Gastrocnemius medialis (tissue), 4 donors: Measurements from ENCODE around the gene PLB1. TPM values are rescaled to one million over a fixed set of nuclear protein-coding genes. Genes with fewer than 3 reads are reported as not detected.

Source experiments
- ATAC-seq, 2 donors: fragments of 150-250 bp; one replicate each; pipeline ENCODE4 v1.9.1; 2016
- DNase-seq, 2 donors: peaks; one replicate each; pipeline ENCODE4 v3.0.0-alpha.2; 2019
- H3K27ac ChIP-seq, 4 donors: fragments of 200-600 bp; sonication (generic); 1 replicate in 1 of 4; 2 replicates in 3 of 4; pipeline ENCODE4 v1.5.1; 2016 to 2018; ENCODE audit warnings: mild to moderate bottlenecking in 2 of 4, moderate library complexity in 1 of 4
- H3K27me3 ChIP-seq, 3 donors: fragments of 200-600 bp; sonication (generic) in 2 of 3; 1 replicate in 1 of 3; 2 replicates in 2 of 3; pipeline versions ENCODE4 v1.5.1 to v1.6.0; 2016 to 2019; ENCODE audit warnings: mild to moderate bottlenecking in 1 of 3, moderate library complexity in 1 of 3
- H3K36me3 ChIP-seq, 2 donors: fragments of 200-600 bp; sonication (generic) in 1 of 2; one replicate each; pipeline ENCODE4 v1.5.1; 2017 to 2018
- H3K4me1 ChIP-seq, 2 donors: fragments of 200-600 bp; sonication (generic) in 1 of 2; one replicate each; pipeline ENCODE4 v1.5.1; 2016 to 2017; ENCODE audit warnings: mild to moderate bottlenecking in 2 of 2
- H3K4me3 ChIP-seq, 4 donors: fragments of 200-600 bp; sonication (generic) in 3 of 4; 1 replicate in 1 of 4; 2 replicates in 3 of 4; pipeline ENCODE4 v1.5.1; 2016 to 2019; ENCODE audit warnings: mild to moderate bottlenecking in 2 of 4
- H3K9me3 ChIP-seq, 3 donors: fragments of 200-600 bp; sonication (generic) in 2 of 3; 1 replicate in 1 of 3; 2 replicates in 2 of 3; pipeline ENCODE4 v1.5.1; 2016 to 2019
- POLR2A ChIP-seq, 2 donors: fragments of 450-650 bp; IDR thresholded peaks; one replicate each; pipeline ENCODE4 v1.6.1; 2017; ENCODE audit warnings: antibody characterized with exemption in 2 of 2, mild to moderate bottlenecking in 2 of 2, moderate library complexity in 2 of 2
- in situ Hi-C, 4 donors: fragments of 200-750 bp; cut with MboI; loops; one replicate each; pipeline versions ENCODE4 v1.15.0 to v1.8.0; 2017; ENCODE audit warnings: low sequenced_read_pairs in 4 of 4
- intact Hi-C: fragments of 100-400 bp; cut with DNase I; formaldehyde crosslinking; loops from one replicate; pipeline ENCODE4 v1.15.1; 2023; ENCODE audit warnings: low total_unique reads
- total RNA-seq, 4 donors: library from RNA; depleted of rRNA; stranded (reverse); fragments of >200 nt; gene quantifications; one replicate each; pipeline versions ENCODE4 v1.1.0 to v1.2.3, GENCODE V29; 2016
- TF ChIP-seq, protein P1 (sequence below), 5 experiments: fragments of 450-650 bp in 3 of 5; fragments of 200-600 bp in 2 of 5; sonication (generic) in 2 of 5; IDR thresholded peaks in 4 of 5; conservative IDR thresholded peaks in 1 of 5; 1 replicate in 4 of 5; 2 replicates in 1 of 5; pipeline ENCODE4 v1.5.1; 2016 to 2019; ENCODE audit warnings: antibody characterized with exemption in 5 of 5, mild to moderate bottlenecking in 3 of 5, moderate library complexity in 3 of 5

The PLB1 gene
- total RNA-seq, 4 donors from 2014 or later, result 1.2 to 4.3 (median 2.8) TPM

DNA sequence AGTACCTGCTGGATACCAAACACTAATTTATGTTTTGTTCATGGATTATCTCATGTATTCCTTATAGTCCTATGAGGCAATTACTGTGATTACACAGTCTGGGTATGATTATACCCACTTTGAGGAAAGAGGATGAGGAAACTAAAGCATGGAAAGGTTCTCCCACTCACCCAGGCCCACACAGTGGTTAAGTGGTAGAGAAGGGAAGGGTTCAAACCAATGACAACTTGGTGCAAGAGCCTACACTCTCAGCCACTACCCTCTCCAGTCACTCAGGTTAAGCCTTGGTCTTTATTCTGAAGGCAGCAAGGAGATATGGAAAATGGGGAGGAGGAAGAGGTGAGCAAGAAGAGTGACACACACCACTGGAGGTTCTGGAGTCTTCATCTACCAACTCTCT lies 191.3 kb downstream of the PLB1 start:
- H3K4me3 ChIP-seq, result no peak overlapping the region
- TF ChIP-seq, protein P1, sequence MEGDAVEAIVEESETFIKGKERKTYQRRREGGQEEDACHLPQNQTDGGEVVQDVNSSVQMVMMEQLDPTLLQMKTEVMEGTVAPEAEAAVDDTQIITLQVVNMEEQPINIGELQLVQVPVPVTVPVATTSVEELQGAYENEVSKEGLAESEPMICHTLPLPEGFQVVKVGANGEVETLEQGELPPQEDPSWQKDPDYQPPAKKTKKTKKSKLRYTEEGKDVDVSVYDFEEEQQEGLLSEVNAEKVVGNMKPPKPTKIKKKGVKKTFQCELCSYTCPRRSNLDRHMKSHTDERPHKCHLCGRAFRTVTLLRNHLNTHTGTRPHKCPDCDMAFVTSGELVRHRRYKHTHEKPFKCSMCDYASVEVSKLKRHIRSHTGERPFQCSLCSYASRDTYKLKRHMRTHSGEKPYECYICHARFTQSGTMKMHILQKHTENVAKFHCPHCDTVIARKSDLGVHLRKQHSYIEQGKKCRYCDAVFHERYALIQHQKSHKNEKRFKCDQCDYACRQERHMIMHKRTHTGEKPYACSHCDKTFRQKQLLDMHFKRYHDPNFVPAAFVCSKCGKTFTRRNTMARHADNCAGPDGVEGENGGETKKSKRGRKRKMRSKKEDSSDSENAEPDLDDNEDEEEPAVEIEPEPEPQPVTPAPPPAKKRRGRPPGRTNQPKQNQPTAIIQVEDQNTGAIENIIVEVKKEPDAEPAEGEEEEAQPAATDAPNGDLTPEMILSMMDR (IDR thresholded peaks at IDR 0.05 in 4 of 5, conservative IDR thresholded peaks at IDR 0.05 in 1 of 5), result no peak
- TF ChIP-seq POLR2A (IDR thresholded peaks at IDR 0.05), result no peak
- no peak overlapping the region for H3K27ac ChIP-seq
- no peaks in the 10 kb centered on the region for H3K9me3 ChIP-seq
- in situ Hi-C loops (no loop called here), intact Hi-C loops (no loop called here)
- no peaks in the 10 kb centered on the region for H3K36me3 ChIP-seq
- H3K27me3 ChIP-seq, result no peaks in the 10 kb centered on the region
- H3K4me1 ChIP-seq, result peaks cover 41 to 44% of the 10 kb centered on the region in 2 donors
- ATAC-seq (no peak), DNase-seq (no peak)

DNA sequence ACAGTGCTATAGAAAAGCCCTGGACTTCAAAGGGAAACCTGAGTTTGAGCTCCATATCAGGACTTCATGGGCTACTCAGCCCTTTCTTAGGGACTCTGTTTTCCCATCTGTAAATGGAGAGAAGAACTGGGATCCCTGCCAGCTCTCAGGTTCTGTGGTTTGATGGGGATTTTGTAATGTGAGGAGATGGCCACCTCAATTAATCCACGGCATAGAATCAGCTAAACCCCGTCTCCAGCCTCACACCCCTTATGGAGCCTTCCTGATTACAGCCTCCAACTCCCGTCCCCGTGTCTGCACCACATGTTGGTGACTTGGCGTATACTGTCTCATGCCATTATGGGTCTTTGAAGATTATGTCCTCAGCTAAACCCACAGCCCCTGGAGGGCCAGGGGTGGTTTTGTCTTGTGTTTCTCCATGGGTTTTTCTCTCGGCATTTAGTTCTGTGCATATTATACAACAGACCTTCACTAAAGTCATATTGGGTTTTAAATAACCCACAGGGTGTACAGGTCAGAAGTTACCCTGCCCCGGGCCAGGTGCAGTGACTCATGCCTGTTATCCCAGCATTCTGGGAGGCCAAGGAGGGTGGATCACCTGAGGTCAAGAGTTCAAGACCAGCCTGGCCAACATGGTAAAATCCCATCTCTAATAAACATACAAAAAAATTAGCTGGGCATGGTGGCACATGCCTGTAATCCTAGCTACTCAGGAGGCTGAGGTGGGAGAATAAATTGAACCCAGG lies 192.0 kb downstream of the PLB1 start:
- in situ Hi-C loops, result no loop called here
- DNase-seq (no peak), ATAC-seq (no peak)
- no peak for TF ChIP-seq POLR2A (IDR thresholded peaks at IDR 0.05)
- TF ChIP-seq, protein P1 (IDR thresholded peaks at IDR 0.05 in 4 of 5, conservative IDR thresholded peaks at IDR 0.05 in 1 of 5), result no peak
- Histone ChIP-seq H3K27me3 (no peaks in the 10 kb centered on the region), H3K4me3 (no peak overlapping the region), H3K27ac (no peak overlapping the region), H3K36me3 (no peaks in the 10 kb centered on the region), H3K9me3 (no peaks in the 10 kb centered on the region), H3K4me1 (peaks cover 38 to 44% of the 10 kb centered on the region in 2 donors)
- intact Hi-C loops, result no loop called here

DNA sequence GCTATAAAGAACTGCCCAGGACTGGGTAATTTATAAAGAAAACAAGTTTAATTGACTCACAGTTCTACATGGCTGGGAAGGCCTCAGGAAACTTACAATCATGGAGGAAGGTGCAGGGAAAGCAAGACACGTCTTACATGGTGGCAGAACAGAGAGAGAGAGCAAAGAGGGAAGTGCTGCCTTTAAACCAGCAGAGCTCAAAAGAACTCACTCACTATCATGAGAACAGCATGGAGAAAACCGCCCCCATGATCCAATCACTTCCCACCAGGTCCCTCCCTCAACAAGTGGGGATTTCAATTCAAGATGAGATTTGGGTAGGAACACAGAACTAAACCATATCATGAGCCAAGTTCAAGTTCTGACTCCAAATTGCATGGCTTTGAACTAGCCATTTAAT lies 193.0 kb downstream of the PLB1 start:
- ATAC-seq, result no peak
- Histone ChIP-seq H3K27me3 (no peaks in the 10 kb centered on the region), H3K27ac (no peak overlapping the region), H3K9me3 (no peaks in the 10 kb centered on the region), H3K4me1 (peaks cover 28 to 34% of the 10 kb centered on the region in 2 donors), H3K36me3 (no peaks in the 10 kb centered on the region), H3K4me3 (no peak overlapping the region)
- TF ChIP-seq, protein P1 (IDR thresholded peaks at IDR 0.05 in 4 of 5, conservative IDR thresholded peaks at IDR 0.05 in 1 of 5), result no peak
- no peak for TF ChIP-seq POLR2A (IDR thresholded peaks at IDR 0.05)
- in situ Hi-C loops (no loop called here), intact Hi-C loops (no loop called here)
- DNase-seq, result no peak

DNA sequence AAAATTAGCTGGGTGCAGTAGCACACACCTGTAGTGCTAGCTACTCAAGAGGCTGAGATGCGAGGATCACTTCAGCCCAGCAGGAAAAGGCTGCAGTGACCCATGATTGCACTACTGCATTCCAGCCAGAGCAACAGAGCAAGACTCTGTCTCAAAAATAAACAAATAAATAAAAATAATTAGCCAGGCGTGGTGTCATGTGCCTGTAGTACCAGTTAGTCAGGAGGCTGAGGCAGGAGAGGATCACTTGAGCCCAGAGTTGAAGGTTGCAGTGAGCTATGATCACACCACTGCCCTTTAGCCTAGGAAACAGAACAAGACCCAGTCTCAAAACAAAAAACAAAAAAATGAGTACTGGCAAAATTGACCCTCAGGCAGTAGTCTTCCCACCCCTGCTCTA lies 193.9 kb downstream of the PLB1 start:
- no peaks in the 10 kb centered on the region for H3K9me3 ChIP-seq
- in situ Hi-C loops, result no loop called here
- ATAC-seq (no peak), DNase-seq (no peak)
- H3K36me3 ChIP-seq, result no peaks in the 10 kb centered on the region
- H3K27ac ChIP-seq, result no peak overlapping the region
- TF ChIP-seq, protein P1 (IDR thresholded peaks at IDR 0.05 in 4 of 5, conservative IDR thresholded peaks at IDR 0.05 in 1 of 5), result no peak
- TF ChIP-seq POLR2A (IDR thresholded peaks at IDR 0.05), result no peak
- H3K4me1 ChIP-seq, result peaks cover 18 to 25% of the 10 kb centered on the region in 2 donors
- no peaks in the 10 kb centered on the region for H3K27me3 ChIP-seq
- H3K4me3 ChIP-seq, result no peak overlapping the region
- intact Hi-C loops, result no loop called here
